Mesendoderm (in vitro differentiated cells): ENCODE data around the gene ASTN2.

Experiments used
- DNase-seq: peaks from one replicate; pipeline ENCODE4 v3.0.0; 2013
- H2AK5ac ChIP-seq: 2 replicates; pipeline ENCODE4 v1.6.1; 2013; ENCODE audit warnings: low read length, inconsistent platforms
- H2BK120ac ChIP-seq: 2 replicates; pipeline ENCODE4 v1.6.1; 2013; ENCODE audit warnings: low read depth, mild to moderate bottlenecking, low read length, moderate library complexity, mixed read lengths
- H2BK15ac ChIP-seq: replicated peaks from 2 replicates; pipeline ENCODE4 v1.6.1; 2013; ENCODE audit warnings: low read depth, mild to moderate bottlenecking, moderate library complexity
- H2BK5ac ChIP-seq: 2 replicates; pipeline ENCODE4 v1.6.1; 2013; ENCODE audit warnings: low read length, inconsistent platforms
- H3K18ac ChIP-seq: 2 replicates; pipeline ENCODE4 v1.6.1; 2013; ENCODE audit warnings: mild to moderate bottlenecking, low read length, mixed read lengths
- H3K23ac ChIP-seq: one replicate; pipeline ENCODE4 v1.6.1; 2013; ENCODE audit warnings: low read length
- H3K27ac ChIP-seq: 2 replicates; pipeline ENCODE4 v1.5.1; 2013; ENCODE audit warnings: low read depth, mild to moderate bottlenecking, inconsistent platforms, low read length, moderate library complexity
- H3K27me3 ChIP-seq: 2 replicates; pipeline ENCODE4 v1.6.1; 2013; ENCODE audit warnings: low read length, control low read depth, mild to moderate bottlenecking, inconsistent platforms; ENCODE audit not compliant: insufficient read depth, poor library complexity
- H3K36me3 ChIP-seq: 2 replicates; pipeline ENCODE4 v1.6.1; 2013; ENCODE audit warnings: low read length, inconsistent platforms; ENCODE audit not compliant: control insufficient read depth, insufficient read depth
- H3K4ac ChIP-seq: one replicate; pipeline ENCODE4 v1.6.1; 2013; ENCODE audit warnings: low read depth, mild to moderate bottlenecking, low read length, moderate library complexity
- H3K4me1 ChIP-seq: 2 replicates; pipeline ENCODE4 v1.6.1; 2013; ENCODE audit warnings: low read depth, low read length, inconsistent platforms; ENCODE audit not compliant: control insufficient read depth
- H3K4me2 ChIP-seq: 2 replicates; pipeline ENCODE4 v1.6.1; 2013; ENCODE audit warnings: low read length
- H3K4me3 ChIP-seq: 2 replicates; pipeline ENCODE4 v1.5.1; 2013; ENCODE audit warnings: mild to moderate bottlenecking, low read length
- H3K56ac ChIP-seq: one replicate; pipeline ENCODE4 v1.6.1; 2013; ENCODE audit warnings: low read length
- H3K79me1 ChIP-seq: 2 replicates; pipeline ENCODE4 v1.6.1; 2013; ENCODE audit warnings: low read length, inconsistent platforms
- H3K79me2 ChIP-seq: 2 replicates; pipeline ENCODE4 v1.6.1; 2013; ENCODE audit warnings: mild to moderate bottlenecking, low read length; ENCODE audit not compliant: control insufficient read depth, insufficient read depth
- H3K9ac ChIP-seq: 2 replicates; pipeline ENCODE4 v1.6.1; 2013; ENCODE audit warnings: low read length, inconsistent platforms
- H4K5ac ChIP-seq: one replicate; pipeline ENCODE4 v1.6.1; 2013; ENCODE audit warnings: low read length
- H4K8ac ChIP-seq: one replicate; pipeline ENCODE4 v1.6.1; 2013; ENCODE audit warnings: low read depth, mild to moderate bottlenecking, control low read depth, low read length, moderate library complexity
- WGBS: extraction: QIAGEN DNeasy Blood & Tissue Kit; methylation state at CpG from one replicate; pipeline ENCODE4 v1.1.7; 2013; ENCODE audit warnings: low lambda C conversion rate, missing lambda C conversion rate; ENCODE audit not compliant: insufficient coverage; ENCODE audit errors: extremely low coverage; 5-methylcytosine and 5-hydroxymethylcytosine counted together

The ASTN2 gene

GRCh38 chr9:116689486-116690032, 725.3 kb downstream of the ASTN2 start:
- Histone ChIP-seq H3K79me1 (peaks cover 13% of the 10 kb centered on the region), H3K23ac (no peak overlapping the region), H3K79me2 (peaks cover 6% of the 10 kb centered on the region), H2AK5ac (no peak overlapping the region), H3K56ac (no peak overlapping the region), H3K18ac (no peak overlapping the region), H2BK15ac (no peak overlapping the region), H3K4ac (no peak overlapping the region), H3K36me3 (no peaks in the 10 kb centered on the region), H3K27me3 (no peaks in the 10 kb centered on the region), H4K5ac (no peak overlapping the region), H3K9ac (no peak overlapping the region), H2BK5ac (no peak overlapping the region), H3K4me1 (peaks cover 6% of the 10 kb centered on the region), H4K8ac (no peak overlapping the region), H3K4me3 (no peak overlapping the region), H3K27ac (no peak overlapping the region), H2BK120ac (no peak overlapping the region), H3K4me2 (no peak overlapping the region)
- no CpG with 5 or more reads among the region's 3 CpGs for WGBS
- DNase-seq = no peak

GRCh38 chr9:116688806-116689485, 725.9 kb downstream of the ASTN2 start:
- WGBS = no CpG with 5 or more reads among the region's 3 CpGs

GRCh38 chr9:116687754-116688135, 727.1 kb downstream of the ASTN2 start:
- Histone ChIP-seq H3K4me1 (peaks cover 6% of the 10 kb centered on the region), H2BK5ac (no peak overlapping the region), H3K56ac (peak overlapping the region; percentile 92), H4K8ac (no peak overlapping the region), H3K4me3 (peak overlapping the region; percentile 72), H3K4me2 (peak overlapping the region; percentile 92), H3K36me3 (no peaks in the 10 kb centered on the region), H3K23ac (peak overlapping the region; percentile 90), H2BK15ac (no peak overlapping the region), H3K18ac (peak overlapping the region; percentile 91), H3K4ac (peak overlapping the region; percentile 28), H3K9ac (peak overlapping the region; percentile 86), H3K27me3 (no peaks in the 10 kb centered on the region), H2AK5ac (peak overlapping the region; percentile 62), H4K5ac (no peak overlapping the region), H3K27ac (no peak overlapping the region), H3K79me1 (peaks cover 9% of the 10 kb centered on the region), H3K79me2 (peaks cover 6% of the 10 kb centered on the region), H2BK120ac (peak overlapping the region; percentile 18)
- DNase-seq = peak; percentile 44
- WGBS = no CpG with 5 or more reads among the region's 7 CpGs

More at GRCh38 chr9:116688806-116689485, 725.9 kb downstream of the ASTN2 start:
- H3K27me3 ChIP-seq = no peaks in the 10 kb centered on the region
- H3K56ac ChIP-seq = no peak overlapping the region
- no peak overlapping the region for H2AK5ac ChIP-seq
- no peak overlapping the region for H2BK15ac ChIP-seq
- H3K4ac ChIP-seq = no peak overlapping the region
- H3K4me3 ChIP-seq = no peak overlapping the region
- H3K9ac ChIP-seq = no peak overlapping the region
- H4K8ac ChIP-seq = no peak overlapping the region
- H3K4me1 ChIP-seq = peaks cover 6% of the 10 kb centered on the region
- no peak overlapping the region for H3K23ac ChIP-seq
- no peak overlapping the region for H3K27ac ChIP-seq
- H3K36me3 ChIP-seq = no peaks in the 10 kb centered on the region
- H2BK120ac ChIP-seq = no peak overlapping the region
- DNase-seq = no peak
- H3K4me2 ChIP-seq = no peak overlapping the region
- no peak overlapping the region for H4K5ac ChIP-seq
- H3K79me1 ChIP-seq = peaks cover 13% of the 10 kb centered on the region
- H2BK5ac ChIP-seq = no peak overlapping the region
- H3K79me2 ChIP-seq = peaks cover 6% of the 10 kb centered on the region
- H3K18ac ChIP-seq = no peak overlapping the region

DNA sequence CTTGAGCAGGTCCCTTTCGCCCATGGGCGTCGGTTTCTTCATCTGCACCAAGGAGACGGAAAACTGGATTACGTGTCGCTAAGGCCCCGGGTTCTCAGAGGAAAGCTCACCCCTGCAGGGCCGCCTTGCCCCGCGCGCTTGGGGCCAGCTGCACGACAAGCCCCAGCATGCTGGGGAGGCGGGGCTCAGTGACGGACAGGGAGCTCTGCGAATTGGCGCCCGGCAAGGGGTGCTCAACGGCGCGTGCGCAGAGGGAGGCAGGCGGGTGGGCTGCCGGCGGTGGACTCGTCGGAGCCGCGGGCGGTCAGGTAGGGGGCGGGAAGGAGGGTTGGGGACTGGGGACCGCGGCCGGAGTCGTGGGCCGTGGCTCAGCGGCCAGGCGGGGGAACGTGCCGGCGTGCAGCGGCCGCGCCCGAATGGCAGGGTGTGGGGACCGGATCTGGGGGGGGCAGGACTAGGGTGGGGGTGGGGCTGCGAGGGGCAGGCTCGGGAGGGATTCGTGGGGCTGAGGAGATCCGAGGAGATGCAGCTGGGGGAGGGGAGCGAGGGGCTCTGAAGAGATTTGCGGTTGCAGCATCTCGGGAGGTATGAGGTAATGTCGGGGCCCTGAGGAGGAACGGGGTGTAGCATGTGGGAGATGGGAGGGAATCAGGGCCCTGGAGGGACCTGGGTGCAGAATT, 727.6 kb downstream of the ASTN2 start, which contains the start of gene TRIM32:
TRIM32 (plus strand) TSS at position 232 of the 680 bp plus-strand sequence. CDS start 10,438 bp downstream, outside the sequence.
- peak within 1 kb of the TSS; percentile 92 for H3K4me2 ChIP-seq
- peak within 1 kb of the TSS; percentile 86 for H3K9ac ChIP-seq
- no peaks in the 10 kb centered on the region for H3K36me3 ChIP-seq
- H4K5ac ChIP-seq = no peak within 1 kb of the TSS
- H2AK5ac ChIP-seq = peak within 1 kb of the TSS; percentile 62
- peak within 1 kb of the TSS; percentile 90 for H3K23ac ChIP-seq
- no peak within 1 kb of the TSS for H4K8ac ChIP-seq
- peaks cover 9% of the 10 kb centered on the region for H3K79me1 ChIP-seq
- H3K79me2 ChIP-seq = peaks cover 6% of the 10 kb centered on the region
- H3K4me1 ChIP-seq = peaks cover 6% of the 10 kb centered on the region
- peak within 1 kb of the TSS; percentile 25 for H2BK5ac ChIP-seq
- peak within 1 kb of the TSS; percentile 91 for H3K18ac ChIP-seq
- H2BK15ac ChIP-seq = no peak within 1 kb of the TSS
- peak within 1 kb of the TSS; percentile 92 for H3K56ac ChIP-seq
- peak; percentile 94 for DNase-seq
- H3K4ac ChIP-seq = peak within 1 kb of the TSS; percentile 28
- no peaks in the 10 kb centered on the region for H3K27me3 ChIP-seq
- H2BK120ac ChIP-seq = peak within 1 kb of the TSS; percentile 18
- H3K27ac ChIP-seq = no peak within 1 kb of the TSS
- H3K4me3 ChIP-seq = peak within 1 kb of the TSS; percentile 72
- WGBS = no CpG with 5 or more reads among the region's 54 CpGs

GRCh38 chr9:116686693-116687073, 728.2 kb downstream of the ASTN2 start:
- Histone ChIP-seq H3K79me1 (peaks cover 9% of the 10 kb centered on the region), H3K56ac (peak overlapping the region; percentile 84), H3K23ac (no peak overlapping the region), H2AK5ac (no peak overlapping the region), H3K18ac (no peak overlapping the region), H3K4ac (no peak overlapping the region), H4K5ac (no peak overlapping the region), H3K4me3 (peak overlapping the region; percentile 36), H3K27me3 (no peaks in the 10 kb centered on the region), H2BK15ac (no peak overlapping the region), H2BK120ac (no peak overlapping the region), H3K36me3 (no peaks in the 10 kb centered on the region), H3K4me2 (peak overlapping the region; percentile 71), H3K79me2 (peaks cover 6% of the 10 kb centered on the region), H3K27ac (no peak overlapping the region), H2BK5ac (peak overlapping the region; percentile 25), H4K8ac (no peak overlapping the region), H3K4me1 (peaks cover 6% of the 10 kb centered on the region), H3K9ac (peak overlapping the region; percentile 76)
- WGBS = no CpG with 5 or more reads among the region's 7 CpGs
- DNase-seq = no peak
